ENCODE data around the gene RAB13.
A peak's percentile ranks its signal among the peaks of the same experiment; 100 is the strongest.

The RAB13 gene

GRCh38 chr1:153958961-153959260 is 27.2 kb downstream of the RAB13 start:
- H3K36me3 ChIP-seq (ENCODE audit: control insufficient read depth, insufficient read depth, low read length): peaks cover 7% of the 10 kb centered on the region
- peaks cover 65% of the 10 kb centered on the region for H3K79me2 ChIP-seq (ENCODE audit: control insufficient read depth, insufficient read depth, low read length)
- H2BK120ac ChIP-seq (ENCODE audit: low read depth, low read length): no peak overlapping the region
- H3K56ac ChIP-seq (ENCODE audit: low read length): no peak overlapping the region
- no peaks in the 10 kb centered on the region for H3K27me3 ChIP-seq (ENCODE audit: insufficient read depth, low read length, poor library complexity)
- H3K9ac ChIP-seq (ENCODE audit: low read length): no peak overlapping the region
- no peak overlapping the region for H3K4me2 ChIP-seq (ENCODE audit: low read length)
- H3K27ac ChIP-seq (ENCODE audit: low read depth, low read length): no peak overlapping the region
- no peak overlapping the region for H2BK15ac ChIP-seq (replicated peaks; ENCODE audit: low read depth)
- no peak overlapping the region for H4K8ac ChIP-seq (ENCODE audit: low read depth, low read length)
- H2BK5ac ChIP-seq (ENCODE audit: low read length): no peak overlapping the region
- no peak overlapping the region for H3K23ac ChIP-seq (ENCODE audit: low read length)
- no peak overlapping the region for H4K5ac ChIP-seq (ENCODE audit: low read length)
- no peak overlapping the region for H3K4ac ChIP-seq (ENCODE audit: low read depth, low read length)
- H3K18ac ChIP-seq (ENCODE audit: low read length): no peak overlapping the region
- WGBS (ENCODE audit: extremely low coverage, insufficient coverage, low lambda C conversion rate): no CpG with 5 or more reads among the region's 4 CpGs
- H3K4me3 ChIP-seq (ENCODE audit: low read length): no peak overlapping the region
- no peak for DNase-seq
- peaks cover 32% of the 10 kb centered on the region for H3K79me1 ChIP-seq (ENCODE audit: low read length)
- peaks cover 9% of the 10 kb centered on the region for H3K4me1 ChIP-seq (ENCODE audit: control insufficient read depth, low read depth, low read length)
- H2AK5ac ChIP-seq (ENCODE audit: low read length): no peak overlapping the region

- WGBS (ENCODE audit: extremely low coverage, insufficient coverage, low lambda C conversion rate): no CpG with 5 or more reads among the region's 75 CpGs
- H4K8ac ChIP-seq (ENCODE audit: low read depth, low read length): no peak within 1 kb of the TSS
- H3K79me2 ChIP-seq (ENCODE audit: control insufficient read depth, insufficient read depth, low read length): peaks cover 68% of the 10 kb centered on the region
- peak within 1 kb of the TSS; percentile 95 for H3K4me3 ChIP-seq (ENCODE audit: low read length)
- peaks cover 8% of the 10 kb centered on the region for H3K36me3 ChIP-seq (ENCODE audit: control insufficient read depth, insufficient read depth, low read length)
- H2BK120ac ChIP-seq (ENCODE audit: low read depth, low read length): no peak within 1 kb of the TSS
- H3K79me1 ChIP-seq (ENCODE audit: low read length): peaks cover 38% of the 10 kb centered on the region
- H3K56ac ChIP-seq (ENCODE audit: low read length): peak within 1 kb of the TSS; percentile 96
- peak within 1 kb of the TSS; percentile 90 for H3K4me2 ChIP-seq (ENCODE audit: low read length)
- no peak within 1 kb of the TSS for H2BK15ac ChIP-seq (replicated peaks; ENCODE audit: low read depth)
- H2AK5ac ChIP-seq (ENCODE audit: low read length): no peak within 1 kb of the TSS
- H2BK5ac ChIP-seq (ENCODE audit: low read length): no peak within 1 kb of the TSS
- peak within 1 kb of the TSS; percentile 80 for H3K27ac ChIP-seq (ENCODE audit: low read depth, low read length)
- H3K9ac ChIP-seq (ENCODE audit: low read length): peak within 1 kb of the TSS; percentile 88
- DNase-seq: peak; percentile 100
- H3K18ac ChIP-seq (ENCODE audit: low read length): peak within 1 kb of the TSS; percentile 64
- H3K27me3 ChIP-seq (ENCODE audit: insufficient read depth, low read length, poor library complexity): no peaks in the 10 kb centered on the region
- H3K4me1 ChIP-seq (ENCODE audit: control insufficient read depth, low read depth, low read length): peaks cover 9% of the 10 kb centered on the region
- H4K5ac ChIP-seq (ENCODE audit: low read length): no peak within 1 kb of the TSS
- peak within 1 kb of the TSS; percentile 7 for H3K23ac ChIP-seq (ENCODE audit: low read length)
- H3K4ac ChIP-seq (ENCODE audit: low read depth, low read length): peak within 1 kb of the TSS; percentile 44
Measured at GRCh38 chr1:153958111-153958960, 27.8 kb downstream of the RAB13 start, which contains the start of gene CRTC2. CRTC2 (minus strand) TSS chr1:153958612; CDS start chr1:153958497, 115 bp downstream.

GRCh38 chr1:153957744-153958110 is 28.4 kb downstream of the RAB13 start:
- no peak overlapping the region for H4K5ac ChIP-seq (ENCODE audit: low read length)
- peaks cover 64% of the 10 kb centered on the region for H3K79me2 ChIP-seq (ENCODE audit: control insufficient read depth, insufficient read depth, low read length)
- peaks cover 38% of the 10 kb centered on the region for H3K79me1 ChIP-seq (ENCODE audit: low read length)
- peak overlapping the region; percentile 90 for H3K4me2 ChIP-seq (ENCODE audit: low read length)
- no peak overlapping the region for H3K4ac ChIP-seq (ENCODE audit: low read depth, low read length)
- no peaks in the 10 kb centered on the region for H3K27me3 ChIP-seq (ENCODE audit: insufficient read depth, low read length, poor library complexity)
- no peak overlapping the region for H4K8ac ChIP-seq (ENCODE audit: low read depth, low read length)
- H3K4me1 ChIP-seq (ENCODE audit: control insufficient read depth, low read depth, low read length): peaks cover 9% of the 10 kb centered on the region
- no peak overlapping the region for H2BK15ac ChIP-seq (replicated peaks; ENCODE audit: low read depth)
- peak overlapping the region; percentile 95 for H3K4me3 ChIP-seq (ENCODE audit: low read length)
- no peak overlapping the region for H3K18ac ChIP-seq (ENCODE audit: low read length)
- H2BK120ac ChIP-seq (ENCODE audit: low read depth, low read length): no peak overlapping the region
- H3K23ac ChIP-seq (ENCODE audit: low read length): peak overlapping the region; percentile 7
- no peak overlapping the region for H2AK5ac ChIP-seq (ENCODE audit: low read length)
- no peak overlapping the region for H2BK5ac ChIP-seq (ENCODE audit: low read length)
- H3K9ac ChIP-seq (ENCODE audit: low read length): peak overlapping the region; percentile 88
- peak overlapping the region; percentile 96 for H3K56ac ChIP-seq (ENCODE audit: low read length)
- peaks cover 8% of the 10 kb centered on the region for H3K36me3 ChIP-seq (ENCODE audit: control insufficient read depth, insufficient read depth, low read length)
- no CpG with 5 or more reads among the region's 13 CpGs for WGBS (ENCODE audit: extremely low coverage, insufficient coverage, low lambda C conversion rate)
- peak overlapping the region; percentile 80 for H3K27ac ChIP-seq (ENCODE audit: low read depth, low read length)
- DNase-seq: peak; percentile 42

GRCh38 chr1:153956997-153957715 is 29.0 kb downstream of the RAB13 start:
- WGBS (ENCODE audit: extremely low coverage, insufficient coverage, low lambda C conversion rate): no CpG with 5 or more reads among the region's 6 CpGs
- Histone ChIP-seq H4K5ac (ENCODE audit: low read length) (no peak overlapping the region), H3K4me1 (ENCODE audit: control insufficient read depth, low read depth, low read length) (peaks cover 9% of the 10 kb centered on the region), H3K18ac (ENCODE audit: low read length) (no peak overlapping the region), H3K27ac (ENCODE audit: low read depth, low read length) (no peak overlapping the region), H2BK15ac (replicated peaks; ENCODE audit: low read depth) (no peak overlapping the region), H3K56ac (ENCODE audit: low read length) (peak overlapping the region; percentile 96), H3K79me1 (ENCODE audit: low read length) (peaks cover 39% of the 10 kb centered on the region), H3K9ac (ENCODE audit: low read length) (peak overlapping the region; percentile 88), H3K4me2 (ENCODE audit: low read length) (peak overlapping the region; percentile 90), H2AK5ac (ENCODE audit: low read length) (no peak overlapping the region), H3K79me2 (ENCODE audit: control insufficient read depth, insufficient read depth, low read length) (peaks cover 58% of the 10 kb centered on the region), H3K4me3 (ENCODE audit: low read length) (peak overlapping the region; percentile 95), H2BK5ac (ENCODE audit: low read length) (no peak overlapping the region), H3K36me3 (ENCODE audit: control insufficient read depth, insufficient read depth, low read length) (peaks cover 12% of the 10 kb centered on the region), H3K23ac (ENCODE audit: low read length) (peak overlapping the region; percentile 7), H3K4ac (ENCODE audit: low read depth, low read length) (no peak overlapping the region), H4K8ac (ENCODE audit: low read depth, low read length) (no peak overlapping the region), H3K27me3 (ENCODE audit: insufficient read depth, low read length, poor library complexity) (no peaks in the 10 kb centered on the region), H2BK120ac (ENCODE audit: low read depth, low read length) (no peak overlapping the region)
- no peak for DNase-seq

- H3K27me3 ChIP-seq (ENCODE audit: insufficient read depth, low read length, poor library complexity): no peaks in the 10 kb centered on the region
- H4K5ac ChIP-seq (ENCODE audit: low read length): no peak overlapping the region
- no peak overlapping the region for H2AK5ac ChIP-seq (ENCODE audit: low read length)
- peaks cover 6% of the 10 kb centered on the region for H3K4me1 ChIP-seq (ENCODE audit: control insufficient read depth, low read depth, low read length)
- peaks cover 11% of the 10 kb centered on the region for H3K36me3 ChIP-seq (ENCODE audit: control insufficient read depth, insufficient read depth, low read length)
- no peak for DNase-seq
- peaks cover 33% of the 10 kb centered on the region for H3K79me1 ChIP-seq (ENCODE audit: low read length)
- no peak overlapping the region for H3K27ac ChIP-seq (ENCODE audit: low read depth, low read length)
- peaks cover 41% of the 10 kb centered on the region for H3K79me2 ChIP-seq (ENCODE audit: control insufficient read depth, insufficient read depth, low read length)
- H3K56ac ChIP-seq (ENCODE audit: low read length): no peak overlapping the region
- WGBS (ENCODE audit: extremely low coverage, insufficient coverage, low lambda C conversion rate): no CpG with 5 or more reads among the region's 10 CpGs
- H3K4me3 ChIP-seq (ENCODE audit: low read length): no peak overlapping the region
- no peak overlapping the region for H3K9ac ChIP-seq (ENCODE audit: low read length)
- H2BK15ac ChIP-seq (replicated peaks; ENCODE audit: low read depth): no peak overlapping the region
- H3K4me2 ChIP-seq (ENCODE audit: low read length): no peak overlapping the region
- no peak overlapping the region for H2BK5ac ChIP-seq (ENCODE audit: low read length)
- H4K8ac ChIP-seq (ENCODE audit: low read depth, low read length): no peak overlapping the region
- no peak overlapping the region for H3K18ac ChIP-seq (ENCODE audit: low read length)
- H3K4ac ChIP-seq (ENCODE audit: low read depth, low read length): no peak overlapping the region
- no peak overlapping the region for H3K23ac ChIP-seq (ENCODE audit: low read length)
- H2BK120ac ChIP-seq (ENCODE audit: low read depth, low read length): no peak overlapping the region
Measured at GRCh38 chr1:153954826-153955225, 31.3 kb downstream of the RAB13 start.
